ENCODE data around the gene EXPH5.

DNA sequence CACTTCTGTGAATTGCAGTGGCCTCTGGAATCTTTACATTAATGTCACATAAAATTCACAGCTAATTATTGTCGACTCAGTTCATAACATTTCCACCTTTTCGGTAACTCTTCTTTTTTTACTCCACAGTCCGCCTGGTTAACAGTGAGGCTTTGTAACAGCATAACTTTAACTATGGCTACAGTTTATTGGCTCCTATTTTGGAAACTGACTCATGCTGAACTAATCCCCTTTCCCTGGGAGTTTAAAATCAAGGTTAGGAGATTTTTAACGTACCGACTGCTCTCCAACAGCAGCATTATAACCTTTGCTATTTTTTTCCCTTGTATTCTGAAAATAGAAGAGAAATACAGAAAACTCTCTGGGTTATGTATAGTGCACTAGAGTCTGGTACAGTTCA lies 92.2 kb downstream of the EXPH5 start:
- TF ChIP-seq, protein P1, sequence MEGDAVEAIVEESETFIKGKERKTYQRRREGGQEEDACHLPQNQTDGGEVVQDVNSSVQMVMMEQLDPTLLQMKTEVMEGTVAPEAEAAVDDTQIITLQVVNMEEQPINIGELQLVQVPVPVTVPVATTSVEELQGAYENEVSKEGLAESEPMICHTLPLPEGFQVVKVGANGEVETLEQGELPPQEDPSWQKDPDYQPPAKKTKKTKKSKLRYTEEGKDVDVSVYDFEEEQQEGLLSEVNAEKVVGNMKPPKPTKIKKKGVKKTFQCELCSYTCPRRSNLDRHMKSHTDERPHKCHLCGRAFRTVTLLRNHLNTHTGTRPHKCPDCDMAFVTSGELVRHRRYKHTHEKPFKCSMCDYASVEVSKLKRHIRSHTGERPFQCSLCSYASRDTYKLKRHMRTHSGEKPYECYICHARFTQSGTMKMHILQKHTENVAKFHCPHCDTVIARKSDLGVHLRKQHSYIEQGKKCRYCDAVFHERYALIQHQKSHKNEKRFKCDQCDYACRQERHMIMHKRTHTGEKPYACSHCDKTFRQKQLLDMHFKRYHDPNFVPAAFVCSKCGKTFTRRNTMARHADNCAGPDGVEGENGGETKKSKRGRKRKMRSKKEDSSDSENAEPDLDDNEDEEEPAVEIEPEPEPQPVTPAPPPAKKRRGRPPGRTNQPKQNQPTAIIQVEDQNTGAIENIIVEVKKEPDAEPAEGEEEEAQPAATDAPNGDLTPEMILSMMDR (optimal IDR thresholded peaks at IDR 0.05 in 1 of 3, IDR thresholded peaks at IDR 0.05 in 1 of 3, conservative IDR thresholded peaks at IDR 0.05 in 1 of 3; ENCODE audit: extremely low read depth in 1 of 3, insufficient read depth in 2 of 3, low read length in 3 of 3): no peak
- no peak for TF ChIP-seq EZH2 (IDR thresholded peaks at IDR 0.05; ENCODE audit: low read length)

Data from keratinocyte (primary cell).